Liver (tissue), 9 donors: ENCODE measurements around the gene HMX3. TPM values are rescaled to one million over a fixed set of nuclear protein-coding genes. Genes with fewer than 3 reads are reported as not detected.

Source experiments
- DNase-seq: peaks from one replicate; pipeline ENCODE4 v3.0.0-alpha.2; 2017; ENCODE audit warnings: low spot score
- H3K27ac ChIP-seq, 2 donors: one replicate each; pipeline ENCODE4 v1.7.0; 2013; ENCODE audit warnings: inconsistent platforms in 2 of 2, low read length in 2 of 2, control low read depth in 1 of 2, low read depth in 1 of 2, mild to moderate bottlenecking in 1 of 2
- H3K27me3 ChIP-seq, 4 donors: one replicate each; pipeline versions ENCODE4 v1.6.1 to v1.7.0; 2013; ENCODE audit warnings: low read length in 3 of 4, inconsistent platforms in 1 of 4, mild to moderate bottlenecking in 1 of 4, moderate library complexity in 1 of 4; ENCODE audit not compliant: control insufficient read depth in 4 of 4, insufficient read depth in 4 of 4
- H3K36me3 ChIP-seq, 4 donors: one replicate each; pipeline versions ENCODE4 v1.6.1 to v1.7.0; 2013; ENCODE audit warnings: low read length in 3 of 4, mild to moderate bottlenecking in 3 of 4, low read depth in 1 of 4, moderate library complexity in 1 of 4; ENCODE audit not compliant: control insufficient read depth in 4 of 4, insufficient read depth in 3 of 4
- H3K4me1 ChIP-seq, 4 donors: one replicate each; pipeline versions ENCODE4 v1.6.1 to v1.7.0; 2013; ENCODE audit warnings: low read length in 3 of 4, mild to moderate bottlenecking in 3 of 4, moderate library complexity in 1 of 4; ENCODE audit not compliant: control insufficient read depth in 4 of 4, insufficient read depth in 4 of 4
- H3K4me3 ChIP-seq, 3 donors: one replicate each; pipeline versions ENCODE4 v1.6.1 to v1.7.0; 2013; ENCODE audit warnings: low read length in 3 of 3, control low read depth in 1 of 3, low read depth in 1 of 3, mild to moderate bottlenecking in 1 of 3
- H3K9ac ChIP-seq, 2 donors: one replicate each; pipeline ENCODE4 v1.7.0; 2013; ENCODE audit warnings: low read length in 2 of 2, mild to moderate bottlenecking in 2 of 2, moderate library complexity in 2 of 2, control low read depth in 1 of 2, low read depth in 1 of 2
- H3K9me3 ChIP-seq, 4 donors: one replicate each; pipeline versions ENCODE4 v1.6.1 to v1.7.0; 2013; ENCODE audit warnings: low read length in 3 of 4; ENCODE audit not compliant: control insufficient read depth in 4 of 4
- EGR1 ChIP-seq, 2 donors: IDR thresholded peaks; 2 replicates each; pipeline ENCODE4 v1.6.1; 2016 to 2018; ENCODE audit warnings: antibody characterized with exemption in 2 of 2, low read depth in 2 of 2
- FOXA1 ChIP-seq: IDR thresholded peaks from 2 replicates; pipeline ENCODE4 v1.6.1; 2016; ENCODE audit warnings: antibody characterized with exemption
- FOXA2 ChIP-seq: IDR thresholded peaks from 2 replicates; pipeline ENCODE4 v1.6.1; 2016; ENCODE audit warnings: antibody characterized with exemption
- GABPA ChIP-seq, 2 donors: IDR thresholded peaks in 1 of 2; conservative IDR thresholded peaks in 1 of 2; 2 replicates each; pipeline ENCODE4 v1.6.1; 2016; ENCODE audit warnings: antibody characterized with exemption in 2 of 2, mild to moderate bottlenecking in 1 of 2, moderate library complexity in 1 of 2
- HNF4A ChIP-seq, 2 donors: conservative IDR thresholded peaks; 2 replicates each; pipeline ENCODE4 v1.6.1; 2016; ENCODE audit warnings: antibody characterized with exemption in 2 of 2, mild to moderate bottlenecking in 2 of 2
- HNF4G ChIP-seq: IDR thresholded peaks from 2 replicates; pipeline ENCODE4 v1.6.1; 2016; ENCODE audit warnings: antibody characterized with exemption
- JUND ChIP-seq, 2 donors: IDR thresholded peaks; 2 replicates each; pipeline ENCODE4 v1.6.1; 2016; ENCODE audit warnings: antibody characterized with exemption in 2 of 2
- NR2F2 ChIP-seq: IDR thresholded peaks from 2 replicates; pipeline ENCODE4 v1.6.1; 2016; ENCODE audit warnings: antibody characterized with exemption
- RAD21 ChIP-seq, 2 donors: IDR thresholded peaks; 2 replicates each; pipeline ENCODE4 v1.6.1; 2016; ENCODE audit warnings: antibody characterized with exemption in 2 of 2, mild to moderate bottlenecking in 2 of 2
- RXRA ChIP-seq, 2 donors: IDR thresholded peaks; 2 replicates each; pipeline ENCODE4 v1.6.1; 2017 to 2018; ENCODE audit warnings: antibody characterized with exemption in 2 of 2, mild to moderate bottlenecking in 1 of 2
- SP1 ChIP-seq: IDR thresholded peaks from 2 replicates; pipeline ENCODE4 v1.6.1; 2018; ENCODE audit warnings: antibody characterized with exemption, mild to moderate bottlenecking
- TAF1 ChIP-seq: conservative IDR thresholded peaks from 2 replicates; pipeline ENCODE4 v1.6.1; 2016; ENCODE audit warnings: antibody characterized with exemption, mild to moderate bottlenecking
- YY1 ChIP-seq: IDR thresholded peaks from 2 replicates; pipeline ENCODE4 v1.6.1; 2016; ENCODE audit warnings: antibody characterized with exemption, mild to moderate bottlenecking
- WGBS: extraction: QIAGEN DNeasy Blood & Tissue Kit; methylation state at CpG from one replicate; pipeline ENCODE4 v1.1.7; 2013; 5-methylcytosine and 5-hydroxymethylcytosine counted together
- polyA plus RNA-seq, 2 donors: library from polyadenylated mRNA; stranded (reverse) in 1 of 2; unstranded in 1 of 2; fragments of 200-250 nt in 1 of 2; fragments of >200 nt in 1 of 2; fragmentation: Nextera tagmentation in 1 of 2; extraction: Ambion mirVana in 1 of 2; gene quantifications; one replicate each; pipeline versions ENCODE4 v1.2.1 to v1.2.3, GENCODE V29; 2013 to 2015
- total RNA-seq, 2 donors: library from RNA; depleted of rRNA; stranded (reverse); fragments of >200 nt; gene quantifications; one replicate each; pipeline ENCODE4 v1.2.3, GENCODE V29; 2014
- TF ChIP-seq, protein P1 (sequence below): IDR thresholded peaks from 2 replicates; pipeline ENCODE4 v1.6.1; 2016; ENCODE audit warnings: antibody characterized with exemption
- TF ChIP-seq, protein P2 (sequence below): IDR thresholded peaks from 2 replicates; pipeline ENCODE4 v1.6.1; 2016; ENCODE audit warnings: antibody characterized with exemption
- TF ChIP-seq, protein P3 (sequence below): IDR thresholded peaks from 2 replicates; pipeline ENCODE4 v1.6.1; 2016; ENCODE audit warnings: antibody characterized with exemption
- TF ChIP-seq, protein P4 (sequence below): IDR thresholded peaks from 2 replicates; pipeline ENCODE4 v1.6.1; 2016; ENCODE audit warnings: antibody characterized with exemption, mild to moderate bottlenecking
- TF ChIP-seq, protein P5 (sequence below): fragments of 150-350 bp; IDR thresholded peaks from 2 replicates; pipeline ENCODE4 v1.5.1; 2017; ENCODE audit warnings: improper control_type of control experiment, low read depth, low read length; ENCODE audit not compliant: missing input control
- donor health status: healthy.
- donor health status: healthy.
- donor health status: healthy.
- donor health status: healthy.
- donor health status: healthy.

Gene HMX3
- total and polyA plus RNA-seq, 4 donors, result not detected

DNA sequence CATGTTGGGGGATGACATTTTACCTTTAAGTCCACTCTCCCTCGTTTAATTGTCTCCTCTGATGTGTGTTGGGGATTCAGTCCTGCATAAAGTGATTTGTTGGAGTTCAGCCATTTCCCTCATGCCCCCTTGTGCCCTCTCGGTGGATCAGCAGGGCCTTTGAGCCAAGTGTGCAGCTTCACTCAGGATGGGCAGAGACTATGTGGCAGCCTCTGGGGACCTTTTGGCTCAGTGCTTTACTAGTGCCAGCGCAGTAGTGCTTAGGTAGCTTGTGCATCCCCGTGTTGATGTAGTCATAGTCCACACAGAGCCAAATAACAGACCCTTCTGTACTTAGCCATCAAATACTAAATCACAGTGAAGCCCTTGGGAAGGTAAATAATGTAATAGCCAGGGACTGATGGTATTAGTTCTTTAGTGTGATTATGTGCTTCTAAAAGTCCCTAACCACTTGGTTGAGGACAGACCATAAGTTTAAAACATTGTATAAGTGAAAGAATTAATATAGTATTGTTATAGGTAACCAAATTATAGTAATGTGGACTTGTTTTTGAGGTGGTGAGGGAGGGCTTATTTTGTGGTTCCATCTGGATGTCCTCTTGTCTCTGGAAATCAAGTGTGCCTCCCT lies 29.8 kb downstream of the HMX3 start:
- H3K9ac ChIP-seq, result no peak overlapping the region
- DNase-seq, result no peak
- no peaks in the 10 kb centered on the region for H3K27me3 ChIP-seq
- H3K4me1 ChIP-seq, result peaks cover 0 to 3% (median 2%) of the 10 kb centered on the region in 4 donors
- H3K4me3 ChIP-seq, result no peak overlapping the region
- TF ChIP-seq RXRA (IDR thresholded peaks at IDR 0.05) (no peak), JUND (IDR thresholded peaks at IDR 0.05) (no peak), SP1 (no peak), YY1 (no peak), FOXA2 (no peak), HNF4G (no peak), EGR1 (IDR thresholded peaks at IDR 0.05; ENCODE audit: low read depth in 2 of 2) (no peak), GABPA (IDR thresholded peaks at IDR 0.05 in 1 of 2, conservative IDR thresholded peaks at IDR 0.05 in 1 of 2) (no peak), HNF4A (conservative IDR thresholded peaks at IDR 0.05) (no peak), NR2F2 (no peak), TAF1 (no peak), FOXA1 (no peak), RAD21 (IDR thresholded peaks at IDR 0.05) (no peak)
- TF ChIP-seq, protein P1, sequence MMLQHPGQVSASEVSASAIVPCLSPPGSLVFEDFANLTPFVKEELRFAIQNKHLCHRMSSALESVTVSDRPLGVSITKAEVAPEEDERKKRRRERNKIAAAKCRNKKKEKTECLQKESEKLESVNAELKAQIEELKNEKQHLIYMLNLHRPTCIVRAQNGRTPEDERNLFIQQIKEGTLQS, result no peak
- TF ChIP-seq, protein P2, sequence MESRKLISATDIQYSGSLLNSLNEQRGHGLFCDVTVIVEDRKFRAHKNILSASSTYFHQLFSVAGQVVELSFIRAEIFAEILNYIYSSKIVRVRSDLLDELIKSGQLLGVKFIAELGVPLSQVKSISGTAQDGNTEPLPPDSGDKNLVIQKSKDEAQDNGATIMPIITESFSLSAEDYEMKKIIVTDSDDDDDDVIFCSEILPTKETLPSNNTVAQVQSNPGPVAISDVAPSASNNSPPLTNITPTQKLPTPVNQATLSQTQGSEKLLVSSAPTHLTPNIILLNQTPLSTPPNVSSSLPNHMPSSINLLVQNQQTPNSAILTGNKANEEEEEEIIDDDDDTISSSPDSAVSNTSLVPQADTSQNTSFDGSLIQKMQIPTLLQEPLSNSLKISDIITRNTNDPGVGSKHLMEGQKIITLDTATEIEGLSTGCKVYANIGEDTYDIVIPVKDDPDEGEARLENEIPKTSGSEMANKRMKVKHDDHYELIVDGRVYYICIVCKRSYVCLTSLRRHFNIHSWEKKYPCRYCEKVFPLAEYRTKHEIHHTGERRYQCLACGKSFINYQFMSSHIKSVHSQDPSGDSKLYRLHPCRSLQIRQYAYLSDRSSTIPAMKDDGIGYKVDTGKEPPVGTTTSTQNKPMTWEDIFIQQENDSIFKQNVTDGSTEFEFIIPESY, result no peak
- TF ChIP-seq, protein P3, sequence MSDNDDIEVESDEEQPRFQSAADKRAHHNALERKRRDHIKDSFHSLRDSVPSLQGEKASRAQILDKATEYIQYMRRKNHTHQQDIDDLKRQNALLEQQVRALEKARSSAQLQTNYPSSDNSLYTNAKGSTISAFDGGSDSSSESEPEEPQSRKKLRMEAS, result no peak
- TF ChIP-seq, protein P4, sequence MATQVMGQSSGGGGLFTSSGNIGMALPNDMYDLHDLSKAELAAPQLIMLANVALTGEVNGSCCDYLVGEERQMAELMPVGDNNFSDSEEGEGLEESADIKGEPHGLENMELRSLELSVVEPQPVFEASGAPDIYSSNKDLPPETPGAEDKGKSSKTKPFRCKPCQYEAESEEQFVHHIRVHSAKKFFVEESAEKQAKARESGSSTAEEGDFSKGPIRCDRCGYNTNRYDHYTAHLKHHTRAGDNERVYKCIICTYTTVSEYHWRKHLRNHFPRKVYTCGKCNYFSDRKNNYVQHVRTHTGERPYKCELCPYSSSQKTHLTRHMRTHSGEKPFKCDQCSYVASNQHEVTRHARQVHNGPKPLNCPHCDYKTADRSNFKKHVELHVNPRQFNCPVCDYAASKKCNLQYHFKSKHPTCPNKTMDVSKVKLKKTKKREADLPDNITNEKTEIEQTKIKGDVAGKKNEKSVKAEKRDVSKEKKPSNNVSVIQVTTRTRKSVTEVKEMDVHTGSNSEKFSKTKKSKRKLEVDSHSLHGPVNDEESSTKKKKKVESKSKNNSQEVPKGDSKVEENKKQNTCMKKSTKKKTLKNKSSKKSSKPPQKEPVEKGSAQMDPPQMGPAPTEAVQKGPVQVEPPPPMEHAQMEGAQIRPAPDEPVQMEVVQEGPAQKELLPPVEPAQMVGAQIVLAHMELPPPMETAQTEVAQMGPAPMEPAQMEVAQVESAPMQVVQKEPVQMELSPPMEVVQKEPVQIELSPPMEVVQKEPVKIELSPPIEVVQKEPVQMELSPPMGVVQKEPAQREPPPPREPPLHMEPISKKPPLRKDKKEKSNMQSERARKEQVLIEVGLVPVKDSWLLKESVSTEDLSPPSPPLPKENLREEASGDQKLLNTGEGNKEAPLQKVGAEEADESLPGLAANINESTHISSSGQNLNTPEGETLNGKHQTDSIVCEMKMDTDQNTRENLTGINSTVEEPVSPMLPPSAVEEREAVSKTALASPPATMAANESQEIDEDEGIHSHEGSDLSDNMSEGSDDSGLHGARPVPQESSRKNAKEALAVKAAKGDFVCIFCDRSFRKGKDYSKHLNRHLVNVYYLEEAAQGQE, result no peak
- TF ChIP-seq, protein P5, sequence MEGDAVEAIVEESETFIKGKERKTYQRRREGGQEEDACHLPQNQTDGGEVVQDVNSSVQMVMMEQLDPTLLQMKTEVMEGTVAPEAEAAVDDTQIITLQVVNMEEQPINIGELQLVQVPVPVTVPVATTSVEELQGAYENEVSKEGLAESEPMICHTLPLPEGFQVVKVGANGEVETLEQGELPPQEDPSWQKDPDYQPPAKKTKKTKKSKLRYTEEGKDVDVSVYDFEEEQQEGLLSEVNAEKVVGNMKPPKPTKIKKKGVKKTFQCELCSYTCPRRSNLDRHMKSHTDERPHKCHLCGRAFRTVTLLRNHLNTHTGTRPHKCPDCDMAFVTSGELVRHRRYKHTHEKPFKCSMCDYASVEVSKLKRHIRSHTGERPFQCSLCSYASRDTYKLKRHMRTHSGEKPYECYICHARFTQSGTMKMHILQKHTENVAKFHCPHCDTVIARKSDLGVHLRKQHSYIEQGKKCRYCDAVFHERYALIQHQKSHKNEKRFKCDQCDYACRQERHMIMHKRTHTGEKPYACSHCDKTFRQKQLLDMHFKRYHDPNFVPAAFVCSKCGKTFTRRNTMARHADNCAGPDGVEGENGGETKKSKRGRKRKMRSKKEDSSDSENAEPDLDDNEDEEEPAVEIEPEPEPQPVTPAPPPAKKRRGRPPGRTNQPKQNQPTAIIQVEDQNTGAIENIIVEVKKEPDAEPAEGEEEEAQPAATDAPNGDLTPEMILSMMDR, result no peak
- peaks cover 9 to 42% (median 35%) of the 10 kb centered on the region in 4 donors for H3K36me3 ChIP-seq
- H3K9me3 ChIP-seq, result no peaks in the 10 kb centered on the region
- H3K27ac ChIP-seq, result no peak overlapping the region
- WGBS, result 79% methylated on average over 4 of the region's 4 CpGs
